Fibroblast of mammary gland (primary cell): ENCODE measurements around the gene NOTCH1.

Experiments used
- DNase-seq: peaks from one replicate; pipeline ENCODE4 v3.0.0-alpha.2; 2010; ENCODE audit warnings: low read depth
- H3K4me3 ChIP-seq: 2 replicates; pipeline ENCODE4 v1.5.1; 2011; ENCODE audit warnings: low read depth, mild to moderate bottlenecking, low read length, moderate library complexity; ENCODE audit not compliant: control insufficient read depth
- CTCF ChIP-seq: conservative IDR thresholded peaks from 2 replicates; pipeline ENCODE4 v1.5.1; 2011; ENCODE audit warnings: low read depth, low read length, inconsistent platforms; ENCODE audit not compliant: control insufficient read depth, insufficient read depth

NOTCH1 gene

GRCh38 chr9:136511670-136512592, 33.9 kb downstream of the NOTCH1 start:
- no peak overlapping the region for H3K4me3 ChIP-seq
- no peak for DNase-seq
- TF ChIP-seq CTCF, result no peak

- H3K4me3 ChIP-seq, result no peak overlapping the region
These were observed 34.6 kb downstream of the NOTCH1 start for GRCh38 chr9:136511144-136511669.

GRCh38 chr9:136510561-136510960, 35.3 kb downstream of the NOTCH1 start:
- H3K4me3 ChIP-seq, result no peak overlapping the region
- no peak for TF ChIP-seq CTCF
- no peak for DNase-seq

More at GRCh38 chr9:136511144-136511669, 34.6 kb downstream of the NOTCH1 start:
- TF ChIP-seq CTCF, result no peak
- DNase-seq, result no peak

- no peak for TF ChIP-seq CTCF
- DNase-seq, result no peak
- no peak overlapping the region for H3K4me3 ChIP-seq
These were observed 36.3 kb downstream of the NOTCH1 start for GRCh38 chr9:136509549-136509948.

- no peak overlapping the region for H3K4me3 ChIP-seq
- TF ChIP-seq CTCF, result no peak
- DNase-seq, result no peak
These were observed 36.9 kb downstream of the NOTCH1 start for GRCh38 chr9:136508729-136509500.

- no peak overlapping the region for H3K4me3 ChIP-seq
- no peak for TF ChIP-seq CTCF
- no peak for DNase-seq
These were observed 37.9 kb downstream of the NOTCH1 start for GRCh38 chr9:136507992-136508375.
